Spleen (tissue), 7 donors: ENCODE measurements around the gene SLC44A1.

Source experiments
- CTCF ChIP-seq, 11 experiments: fragments of 200-600 bp in 7 of 11; fragments of 450-650 bp in 4 of 11; sonication (generic) in 4 of 11; IDR thresholded peaks in 8 of 11; conservative IDR thresholded peaks in 3 of 11; 1 replicate in 7 of 11; 2 replicates in 4 of 11; pipeline versions ENCODE4 v1.4.0 to v1.8.0; 2016 to 2021; ENCODE audit warnings: antibody characterized with exemption in 11 of 11, inconsistent platforms in 4 of 11, mild to moderate bottlenecking in 1 of 11
- POLR2A ChIP-seq, 3 donors: fragments of 450-650 bp; IDR thresholded peaks; one replicate each; pipeline ENCODE4 v1.5.1; 2017; ENCODE audit warnings: antibody characterized with exemption in 3 of 3, mild to moderate bottlenecking in 1 of 3
- donor health status: DM: no; HTN: no; CAD: no; lungs with moderate emphysema.
- donor health status: DM: no; HTN: no; CAD: no.
- donor health status: DM: no; HTN: no; CAD: no.

DNA sequence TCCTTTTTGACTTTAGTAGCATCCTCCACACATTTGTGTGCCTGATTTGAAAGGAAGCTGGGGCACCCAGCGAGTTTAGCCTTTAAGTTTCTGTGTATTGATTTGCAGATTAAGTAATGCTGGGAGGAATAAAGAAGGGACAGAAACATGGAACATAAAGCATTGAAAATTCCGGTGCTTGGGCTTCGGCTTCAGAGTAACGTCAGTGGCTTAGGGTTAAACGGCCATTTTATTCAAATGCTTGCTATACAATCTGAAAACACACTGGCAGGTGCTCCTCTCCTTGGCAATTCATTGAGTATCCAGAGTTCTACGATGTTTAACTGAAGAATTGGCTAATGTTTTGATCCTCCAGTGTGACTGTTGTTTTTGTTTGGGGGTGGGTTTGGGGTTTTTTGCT is 145.3 kb downstream of the SLC44A1 start:
- no peak for TF ChIP-seq CTCF (IDR thresholded peaks at IDR 0.05 in 8 of 11, conservative IDR thresholded peaks at IDR 0.05 in 3 of 11)
- no peak for TF ChIP-seq POLR2A (IDR thresholded peaks at IDR 0.05)
